ENCODE data around the gene GAPT. TPM values are rescaled to one million over a fixed set of nuclear protein-coding genes. Genes with fewer than 3 reads are reported as not detected.

GAPT gene
- total RNA-seq (2022; extraction: Qiagen RNA extraction; ENCODE audit: low read depth) = not detected in 5 replicates

DNA sequence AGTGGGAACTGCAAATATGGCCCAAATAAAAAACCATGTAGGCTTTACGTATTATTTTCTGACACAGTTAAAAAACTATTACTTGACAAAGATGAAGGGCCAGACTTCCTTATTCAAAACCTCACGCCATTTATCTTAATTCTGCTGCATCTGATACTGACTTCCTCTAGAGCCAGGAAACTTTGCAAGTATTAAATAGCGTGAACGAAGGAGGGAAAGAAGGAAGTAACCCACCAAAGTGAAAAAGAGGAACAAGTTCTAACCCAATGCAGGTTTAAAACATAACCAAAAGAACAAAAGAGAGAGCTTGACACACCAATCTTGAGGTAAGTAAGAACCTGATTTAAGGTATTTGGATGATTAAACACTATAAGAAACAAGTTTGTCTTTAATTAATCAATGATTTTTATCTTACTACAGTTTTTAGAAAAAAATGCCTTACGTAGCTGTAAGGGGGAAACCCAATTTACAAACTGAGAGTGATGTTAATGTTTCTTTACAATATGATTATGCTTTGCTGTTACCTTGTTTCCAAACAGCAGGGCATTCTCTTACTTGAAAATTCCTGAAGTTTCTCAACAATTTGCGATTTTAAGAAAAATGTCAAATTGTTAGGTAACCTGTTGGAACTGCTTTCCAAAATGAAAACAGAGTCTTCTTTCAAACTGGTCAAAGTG lies at the start of gene GAPT:
Gene GAPT (plus strand): TSS at position 220 of the 677 bp plus-strand sequence. CDS start 3,102 bp downstream, outside the sequence.

DNA sequence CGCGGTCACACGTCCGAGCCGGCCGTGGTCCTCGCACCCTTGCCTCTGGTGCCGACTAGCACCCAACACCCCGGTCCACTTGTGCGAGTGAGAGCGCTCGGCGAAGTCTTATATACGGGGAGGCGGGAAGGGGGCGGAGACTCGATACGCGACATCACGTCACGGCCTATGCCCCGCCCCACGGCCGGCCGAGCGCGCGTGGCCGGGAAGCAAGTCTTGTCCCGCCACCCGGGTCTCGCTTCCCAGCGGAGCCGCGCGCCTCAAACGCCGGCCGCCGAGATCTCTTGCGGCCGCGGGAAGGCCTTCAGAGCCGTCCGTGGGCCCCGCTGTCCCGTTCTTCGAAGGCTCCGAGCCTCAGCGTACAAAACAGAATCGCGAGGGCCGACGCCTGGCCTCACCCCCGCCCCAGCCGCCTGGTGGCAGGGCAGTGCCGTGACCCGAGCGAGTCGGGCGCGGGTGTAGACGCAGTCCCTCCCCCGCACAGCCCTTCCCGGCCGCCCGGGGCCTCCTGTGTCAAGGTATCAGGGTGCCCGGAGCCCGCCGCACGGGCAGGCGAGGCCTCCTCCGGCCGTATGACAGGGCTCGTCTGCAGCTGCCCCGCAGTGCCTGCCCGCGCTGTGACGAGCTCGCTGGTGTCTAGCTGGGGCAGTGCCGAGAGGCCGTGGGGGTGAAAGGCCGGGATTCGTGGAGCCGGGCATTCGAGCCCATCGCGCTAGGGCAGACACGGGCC lies 31.1 kb upstream of the GAPT start, which contains the start of gene PLK2:
Gene PLK2 (minus strand): TSS at position 85 of the 730 bp plus-strand sequence. CDS start 127 bp downstream, outside the sequence.

Other genes starting within 250 kb of the GAPT start
- gene PLK2, start 31.3 kb upstream of the GAPT start, total RNA-seq (2022; extraction: Qiagen RNA extraction; ENCODE audit: low read depth) = 109 to 118 TPM (median 112 TPM) in 5 replicates
- gene RAB3C, start 91.6 kb downstream of the GAPT start, total RNA-seq (2022; extraction: Qiagen RNA extraction; ENCODE audit: low read depth) = not detected in 5 replicates

Measured in A549 treated with DMSO at 1 μM for 4 hours (cell line).